GM21381 (cell line): ENCODE measurements around the gene CCR4.
"Not testable (repeated sequence)": the region's sequence is repeated elsewhere in the genome, so short reads cannot be mapped to it uniquely, and the experiment has no call there.

Experiments
- ATAC-seq: cut with Tn5 transposase; IDR thresholded peaks from one replicate; pipeline ENCODE4 v1.9.1; 2021; ENCODE audit warnings: mild to moderate bottlenecking, moderate library complexity; ENCODE audit not compliant: unreplicated experiment

CCR4 gene

GRCh38 chr3:32950516-32950915 is 928 bp upstream of the CCR4 start:
- ATAC-seq, result no peak

DNA sequence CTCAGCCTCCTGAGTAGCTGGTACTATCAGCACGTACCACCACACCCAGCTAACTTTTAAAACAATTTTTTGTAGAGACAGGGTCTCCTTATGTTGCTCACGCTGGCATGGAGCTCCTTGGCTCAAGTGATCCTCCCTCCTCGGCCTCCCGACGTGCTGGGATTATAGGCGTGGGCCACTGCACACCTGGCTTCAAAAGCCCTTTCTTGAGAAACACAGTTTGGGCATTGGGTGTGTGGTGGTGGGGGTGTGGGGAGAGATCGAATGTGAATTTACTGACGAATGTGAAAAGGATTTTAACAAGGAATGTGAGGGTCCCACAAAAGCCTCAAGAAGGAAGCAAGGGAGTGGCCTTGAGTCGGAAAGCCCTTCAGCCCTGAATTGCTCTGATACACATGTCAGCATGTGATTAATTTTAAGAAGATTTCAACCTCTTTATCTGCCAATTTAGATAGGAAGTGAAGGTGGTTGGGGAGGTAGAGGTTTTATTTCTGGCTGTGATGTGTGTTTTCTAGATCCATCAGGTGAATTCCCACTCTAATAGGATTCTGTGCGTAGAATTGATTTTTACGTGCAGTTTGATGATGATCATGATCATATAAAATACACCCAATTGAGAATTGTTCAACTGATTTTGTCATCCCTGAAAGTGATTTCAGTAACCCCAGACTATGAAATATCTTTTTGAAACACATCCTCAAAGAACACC is 1.1 kb downstream of the CCR4 start:
- no peak for ATAC-seq

DNA sequence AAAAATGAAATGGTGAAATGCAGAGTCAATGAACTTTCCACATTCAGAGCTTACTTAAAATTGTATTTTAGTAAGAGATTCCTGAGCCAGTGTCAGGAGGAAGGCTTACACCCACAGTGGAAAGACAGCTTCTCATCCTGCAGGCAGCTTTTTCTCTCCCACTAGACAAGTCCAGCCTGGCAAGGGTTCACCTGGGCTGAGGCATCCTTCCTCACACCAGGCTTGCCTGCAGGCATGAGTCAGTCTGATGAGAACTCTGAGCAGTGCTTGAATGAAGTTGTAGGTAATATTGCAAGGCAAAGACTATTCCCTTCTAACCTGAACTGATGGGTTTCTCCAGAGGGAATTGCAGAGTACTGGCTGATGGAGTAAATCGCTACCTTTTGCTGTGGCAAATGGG is 3.1 kb downstream of the CCR4 start:
- ATAC-seq, result no peak

DNA sequence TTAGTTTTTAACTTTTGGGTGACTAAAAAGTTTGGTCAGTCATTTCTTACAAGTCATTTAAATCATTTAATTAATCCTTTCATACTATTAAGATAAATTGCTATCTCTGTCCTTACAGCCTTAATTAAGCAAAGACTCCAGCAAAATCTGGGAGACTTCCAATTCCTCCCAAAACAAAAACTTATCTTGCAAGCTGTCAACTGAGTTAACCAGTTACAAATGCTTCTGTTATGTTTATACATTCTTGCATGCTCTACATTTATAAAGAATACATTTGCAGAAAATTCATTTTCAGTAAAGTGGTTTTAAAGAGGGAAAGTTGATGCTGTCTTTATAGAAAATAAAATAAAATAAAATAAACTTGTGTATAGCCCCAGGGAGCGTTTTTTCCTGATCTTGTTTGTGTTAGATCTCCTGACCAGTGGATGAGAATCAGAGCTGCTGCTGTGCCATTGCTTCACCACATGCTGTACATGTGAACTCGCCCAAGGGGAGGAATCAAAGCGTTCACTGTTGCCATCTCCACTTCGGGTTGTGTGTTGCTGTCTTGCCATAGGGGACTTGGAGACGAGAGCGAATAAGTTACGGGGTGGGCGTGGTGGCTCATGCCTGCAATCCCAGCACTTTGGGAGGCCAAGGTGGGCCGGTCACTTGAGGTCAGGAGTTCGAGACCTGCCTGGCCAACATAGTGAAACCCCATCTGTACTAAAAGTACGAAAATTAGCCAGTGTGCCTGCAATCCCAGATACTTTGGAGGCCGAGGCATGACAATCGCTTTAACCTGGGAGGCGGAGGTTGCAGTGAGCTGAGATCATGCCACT is 5.5 kb downstream of the CCR4 start:
- ATAC-seq, result no peak

DNA sequence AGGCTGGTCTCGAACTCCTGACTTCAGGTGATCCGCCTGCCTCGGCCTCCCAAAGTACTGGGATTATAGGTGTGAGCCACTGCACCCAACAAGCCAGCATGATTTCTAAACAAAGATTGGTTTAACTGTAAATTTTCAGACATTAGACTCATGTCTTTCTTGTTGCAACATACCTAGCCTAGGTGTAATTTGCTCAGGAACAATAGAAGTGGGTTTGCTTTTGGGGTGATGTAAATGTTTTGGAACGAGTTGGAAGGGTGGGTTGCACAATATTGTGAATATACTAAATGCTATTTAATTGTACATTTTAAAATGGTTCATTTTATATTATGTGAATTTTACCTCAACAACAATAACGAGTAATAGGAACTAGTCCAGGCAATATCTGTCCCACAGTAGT is 7.1 kb downstream of the CCR4 start:
- no peak for ATAC-seq

DNA sequence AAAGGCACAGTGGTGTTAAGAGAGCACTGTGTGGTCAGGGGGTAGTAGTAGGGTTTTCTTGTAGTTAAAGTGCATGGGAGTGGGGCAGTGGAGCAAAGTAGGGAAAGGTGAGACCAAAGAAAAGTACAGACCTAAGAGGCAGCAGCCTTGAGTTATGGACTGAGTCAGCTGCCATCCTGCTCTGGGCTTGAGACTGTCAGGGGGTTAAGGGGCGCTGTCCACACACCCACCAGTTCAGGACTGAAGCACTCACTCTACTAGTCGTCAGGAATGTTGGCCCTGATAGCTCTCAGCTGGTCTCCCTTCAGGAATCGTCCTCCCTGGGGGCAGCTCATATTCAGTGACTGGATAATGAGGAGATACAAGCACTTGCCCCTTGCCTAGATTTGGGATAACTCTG is 7.9 kb downstream of the CCR4 start:
- ATAC-seq, result no peak

DNA sequence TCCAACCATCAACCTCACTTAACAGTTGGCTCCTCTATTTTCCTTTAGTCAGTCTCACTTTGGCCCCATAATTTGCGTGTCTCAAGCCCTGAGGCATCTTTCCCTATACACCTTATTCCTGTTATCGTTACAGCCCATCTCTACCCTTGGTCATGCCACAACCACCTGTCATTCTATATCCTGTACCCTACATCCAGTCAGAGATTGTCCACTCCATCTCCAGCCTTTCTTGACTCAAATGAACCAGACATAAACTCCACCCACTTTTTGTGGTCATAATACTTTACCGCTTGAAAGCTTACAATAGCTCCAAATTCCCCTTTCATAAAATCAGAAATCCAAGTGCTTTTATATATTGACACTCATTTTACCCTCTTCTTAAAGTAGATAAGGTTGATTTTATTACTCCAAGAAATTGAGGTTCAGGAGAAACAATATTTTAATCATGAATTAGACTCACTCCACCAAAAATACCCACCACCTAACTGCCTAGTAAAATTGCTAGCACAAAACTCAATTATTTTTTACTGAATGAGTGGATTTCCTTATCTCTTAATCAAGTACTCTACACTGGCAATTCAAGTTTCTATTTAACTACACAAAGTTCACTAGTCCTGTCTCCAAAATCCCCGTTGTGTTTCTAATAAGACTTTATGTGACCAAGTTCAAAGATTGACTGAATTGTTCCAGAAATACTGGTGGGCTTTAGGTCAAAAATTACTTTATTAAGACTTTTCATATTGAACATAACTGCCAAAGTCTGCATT is 9.1 kb downstream of the CCR4 start:
- peak; percentile 62 for ATAC-seq

GRCh38 chr3:32961189-32961715 is 9.8 kb downstream of the CCR4 start:
- no peak for ATAC-seq

DNA sequence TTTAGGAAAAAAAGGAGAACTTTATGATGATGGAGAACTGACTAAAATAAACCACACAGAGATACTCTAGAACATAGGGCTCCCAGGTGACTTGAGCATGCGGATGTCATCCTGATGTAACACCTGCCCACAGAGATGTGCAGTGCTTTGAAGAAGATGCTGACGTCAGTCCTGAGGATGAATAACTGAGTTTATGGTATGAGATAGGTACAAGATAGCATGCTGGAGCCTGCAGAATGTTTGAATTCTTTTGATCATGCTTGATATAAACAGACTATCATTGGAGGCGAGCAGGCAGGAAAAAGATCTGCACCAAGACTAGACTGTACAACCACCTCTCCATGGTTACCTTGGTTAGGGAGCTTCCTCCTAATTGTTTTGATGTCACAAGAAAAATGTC is 12.4 kb downstream of the CCR4 start:
- ATAC-seq, result no peak

GRCh38 chr3:32964781-32965180 is 13.3 kb downstream of the CCR4 start:
- ATAC-seq, result not testable (repeated sequence)

DNA sequence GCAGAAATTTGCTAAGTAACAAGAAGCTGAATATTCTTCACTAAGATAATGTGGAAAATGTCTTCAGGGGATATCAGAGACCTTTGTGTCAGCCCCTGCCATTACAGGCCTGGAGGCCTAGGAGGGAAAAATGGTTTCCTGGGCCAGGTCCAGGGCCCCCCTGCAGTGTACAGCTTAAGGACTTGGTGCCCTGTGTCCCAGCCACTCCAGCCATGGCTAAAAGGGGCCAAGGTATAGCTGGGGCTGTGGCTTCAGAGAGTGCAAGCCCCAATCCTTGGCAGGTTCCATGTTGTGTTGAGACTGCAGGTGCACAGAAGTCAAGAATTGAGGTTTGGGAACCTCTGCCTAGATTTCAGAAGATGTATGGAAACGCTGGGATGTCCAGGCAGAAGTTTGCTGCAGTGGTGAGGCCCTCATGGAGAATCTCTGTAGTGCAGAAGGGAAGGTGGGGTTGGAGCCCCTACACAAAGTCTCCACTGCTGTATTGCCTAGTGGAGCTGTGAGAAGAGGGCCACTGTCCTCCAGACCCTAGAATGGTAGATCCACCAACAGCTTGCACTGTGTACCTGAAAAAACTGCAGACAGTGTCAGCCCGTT is 14.3 kb downstream of the CCR4 start:
- ATAC-seq, result not testable (repeated sequence)

DNA sequence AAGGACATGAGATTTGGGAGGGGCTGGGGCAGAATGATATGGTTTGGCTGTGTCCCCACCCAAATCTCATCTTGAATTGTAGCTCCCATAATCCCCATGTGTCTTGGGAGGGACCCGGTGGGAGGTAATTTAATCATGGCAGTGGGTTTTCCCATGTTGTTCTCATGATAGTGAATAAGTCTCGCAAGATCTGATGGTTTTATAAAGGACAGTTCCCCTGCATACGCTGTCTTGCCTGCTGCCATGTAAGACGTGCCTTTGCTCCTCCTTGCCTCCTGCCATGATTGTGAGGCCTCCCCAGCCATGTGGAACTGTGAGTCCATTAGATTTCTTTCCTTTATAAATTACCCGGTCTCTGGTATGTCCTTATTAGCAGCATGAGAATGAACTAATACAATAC is 15.2 kb downstream of the CCR4 start:
- not testable (repeated sequence) for ATAC-seq

DNA sequence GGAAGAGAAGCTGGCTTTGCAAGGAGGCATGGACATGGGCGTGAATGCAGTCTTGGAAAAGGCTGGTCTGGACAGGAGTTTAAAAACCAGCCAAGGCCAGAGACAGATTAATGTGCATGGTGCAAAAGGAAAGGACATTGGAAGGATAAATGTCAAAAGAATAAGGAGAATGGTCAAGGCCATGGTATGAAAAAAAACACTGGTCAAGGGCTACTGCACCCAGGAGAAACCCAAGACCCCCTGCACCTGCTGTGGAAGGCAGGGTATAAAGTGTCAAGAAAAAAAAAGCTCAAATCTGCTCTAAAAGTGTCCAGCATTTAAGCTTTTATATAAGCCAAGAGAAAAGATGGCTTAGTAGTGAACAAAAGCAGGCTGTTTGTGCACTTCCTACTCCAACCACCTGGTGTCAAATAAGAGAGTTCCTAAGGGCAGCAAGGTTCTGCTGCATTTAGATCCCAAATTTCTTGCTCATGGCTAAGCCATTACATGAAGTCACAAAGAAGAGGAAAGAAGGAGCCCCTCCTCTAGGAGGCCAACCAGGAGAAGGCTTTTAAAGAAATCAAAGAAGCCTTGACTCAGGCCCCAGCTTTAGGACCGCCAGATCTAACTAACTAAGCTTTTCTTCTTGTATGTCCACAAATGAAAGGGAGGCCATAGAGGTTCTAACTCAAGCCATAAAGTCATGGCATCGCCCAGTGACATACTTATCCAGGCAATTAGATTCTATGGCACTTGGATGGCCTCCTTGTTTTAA is 16.9 kb downstream of the CCR4 start:
- ATAC-seq, result no peak

GRCh38 chr3:32968920-32969389 is 17.5 kb downstream of the CCR4 start:
- ATAC-seq, result no peak

- no peak for ATAC-seq
Measured at GRCh38 chr3:32969656-32970055, 18.2 kb downstream of the CCR4 start.

DNA sequence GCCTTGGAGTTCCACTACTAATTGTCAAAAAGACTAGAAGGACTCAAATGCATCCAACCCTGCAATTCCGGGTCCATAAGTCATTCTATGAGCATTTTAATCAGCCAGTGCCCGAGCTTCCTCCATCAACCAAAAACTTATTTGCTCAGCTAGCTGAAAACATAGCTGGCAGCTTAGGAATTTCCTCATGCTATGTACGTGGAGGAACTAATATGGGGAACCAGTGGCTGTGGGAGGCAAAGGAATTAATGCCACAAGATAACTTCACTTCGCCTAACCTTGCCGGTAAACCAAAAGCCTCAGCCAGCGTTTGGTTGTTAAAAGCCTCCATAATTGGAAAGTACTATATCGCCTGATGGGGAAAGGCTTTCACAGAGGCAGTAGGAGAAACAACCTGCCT is 19.8 kb downstream of the CCR4 start:
- not testable (repeated sequence) for ATAC-seq

DNA sequence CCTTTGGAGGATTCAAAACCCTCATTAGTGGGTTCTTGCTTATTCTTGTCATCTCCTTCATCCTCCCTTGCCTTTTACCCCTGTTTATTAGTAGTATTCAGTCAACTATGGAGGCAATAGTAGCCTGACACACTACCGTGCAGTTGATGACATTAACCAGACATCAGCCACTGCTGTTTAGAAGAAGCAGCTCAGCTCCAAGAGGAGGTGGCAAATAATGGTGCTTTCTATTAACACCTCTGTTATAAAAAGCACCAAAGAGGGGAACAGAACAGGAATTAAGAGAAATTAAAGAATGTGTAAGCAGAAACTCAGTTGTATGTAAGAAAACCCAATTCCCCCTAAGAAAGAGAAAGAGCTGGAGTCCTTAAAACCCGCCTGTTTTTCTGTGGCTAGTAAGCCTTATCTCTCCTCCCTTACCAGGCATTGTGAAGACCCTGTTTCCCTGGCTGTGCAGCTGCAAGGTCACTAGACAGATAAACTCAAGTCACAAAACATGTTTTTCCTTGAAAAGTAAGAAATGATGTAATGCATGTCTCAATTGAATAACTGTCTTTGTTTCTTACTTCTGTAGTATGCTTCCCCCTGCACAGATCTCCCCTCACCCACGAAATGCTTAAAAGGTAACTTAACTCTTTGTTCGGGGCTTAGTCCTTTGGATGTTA is 21.2 kb downstream of the CCR4 start:
- no peak for ATAC-seq

- peak; percentile 87 for ATAC-seq
Measured at GRCh38 chr3:32973982-32974381, 22.5 kb downstream of the CCR4 start.

DNA sequence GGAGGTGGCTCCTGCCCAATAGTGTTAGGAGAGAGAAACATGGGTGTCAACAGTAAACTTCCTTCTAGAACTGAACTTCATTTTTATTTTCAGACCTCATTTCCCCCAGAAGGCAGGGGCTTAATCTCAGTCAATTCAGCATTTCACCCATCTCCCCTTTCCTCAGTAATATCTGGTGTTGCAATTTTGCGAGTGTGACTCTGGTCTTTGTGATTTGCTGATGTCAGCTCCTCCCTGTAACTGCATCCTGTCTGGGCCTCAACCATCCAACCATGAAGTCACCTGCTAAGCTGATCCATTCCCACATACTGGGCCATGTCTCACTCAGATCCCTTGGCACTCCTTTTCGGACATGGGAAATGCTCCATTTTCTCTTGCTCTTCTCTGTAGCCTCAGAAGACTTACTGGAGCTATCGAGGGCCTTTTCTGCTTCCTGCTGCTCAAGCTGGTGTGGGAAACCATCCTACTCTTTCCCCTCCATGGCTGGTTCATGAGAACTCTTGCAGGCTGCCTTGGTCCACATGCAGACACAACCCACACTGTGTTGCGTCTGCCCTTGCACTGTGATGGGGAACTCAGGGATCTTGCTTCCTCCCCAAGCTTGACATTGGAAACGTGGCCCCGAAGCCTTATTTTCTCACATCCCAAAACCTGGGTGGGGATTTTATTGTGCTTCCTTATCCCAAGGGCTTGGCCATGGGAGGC is 24.6 kb downstream of the CCR4 start:
- ATAC-seq, result no peak
